SU-DHL-6 (cell line): ENCODE data around the gene GDI1.
"Not testable (repeated sequence)": the region's sequence is repeated elsewhere in the genome, so short reads cannot be mapped to it uniquely, and the experiment has no call there.

Experiments used
- H2AFZ ChIP-seq: fragments of 200-600 bp; sonication (generic); 2 replicates; pipeline ENCODE4 v1.6.1; 2014; ENCODE audit warnings: low read depth, mild to moderate bottlenecking, moderate library complexity, mixed read lengths, antibody characterized with exemption, low read length; ENCODE audit not compliant: severe bottlenecking
- H3F3A ChIP-seq: fragments of 200-600 bp; shearing (Covaris generic); 2 replicates; pipeline ENCODE4 v1.6.0; 2016; ENCODE audit warnings: antibody characterized with exemption, mild to moderate bottlenecking; ENCODE audit not compliant: insufficient read depth
- H3K27ac ChIP-seq: fragments of 200-600 bp; sonication (generic); 2 replicates; pipeline ENCODE4 v1.5.1; 2016; ENCODE audit warnings: low read depth, mild to moderate bottlenecking, low read length, moderate library complexity, mixed read lengths
- H3K27me3 ChIP-seq: fragments of 200-600 bp; sonication (generic), shearing (Covaris generic); 2 replicates; pipeline ENCODE4 v1.6.0; 2014; ENCODE audit warnings: mild to moderate bottlenecking, low read length
- H3K36me3 ChIP-seq: fragments of 200-600 bp; sonication (generic); 2 replicates; pipeline ENCODE4 v1.6.1; 2014; ENCODE audit warnings: mild to moderate bottlenecking, low read length, mixed read lengths
- H3K4me2 ChIP-seq: fragments of 300-600, 200-600 bp; shearing (Covaris generic), sonication (generic); 2 replicates; pipeline ENCODE4 v1.6.0; 2014; ENCODE audit warnings: low read length, low read depth, mild to moderate bottlenecking; ENCODE audit not compliant: poor library complexity, severe bottlenecking
- H3K4me3 ChIP-seq: fragments of 200-600 bp; sonication (generic); 2 replicates; pipeline ENCODE4 v1.5.1; 2014; ENCODE audit warnings: antibody characterized with exemption, low read length, mild to moderate bottlenecking, mixed read lengths; ENCODE audit not compliant: insufficient read depth, poor library complexity, severe bottlenecking
- H3K79me2 ChIP-seq: fragments of 200-600 bp; sonication (generic); 2 replicates; pipeline ENCODE4 v1.6.1; 2014; ENCODE audit warnings: mild to moderate bottlenecking, low read length, moderate library complexity; ENCODE audit not compliant: insufficient read depth
- H3K9ac ChIP-seq: fragments of 200-600 bp; sonication (generic); 2 replicates; pipeline ENCODE4 v1.7.0; 2014; ENCODE audit warnings: mild to moderate bottlenecking, low read length
- H3K9me2 ChIP-seq: fragments of 200-600 bp; sonication (generic); replicated peaks from 2 replicates; pipeline ENCODE4 v1.6.1; 2014; ENCODE audit warnings: low read length; ENCODE audit not compliant: insufficient read depth
- H3K9me3 ChIP-seq: fragments of 200-600 bp; sonication (generic); 2 replicates; pipeline ENCODE4 v1.6.1; 2014; ENCODE audit warnings: low read length, mixed read lengths; ENCODE audit not compliant: insufficient read depth
- H4K20me1 ChIP-seq: fragments of 200-600 bp; sonication (generic); 2 replicates; pipeline ENCODE4 v1.6.1; 2014; ENCODE audit warnings: low read depth, mild to moderate bottlenecking, antibody characterized with exemption, low read length, moderate library complexity, mixed read lengths
- CTCF ChIP-seq: fragments of 200-600 bp; sonication (generic); IDR thresholded peaks from one replicate; pipeline ENCODE4 v1.5.1; 2017; ENCODE audit warnings: antibody characterized with exemption, mild to moderate bottlenecking, low read length, moderate library complexity; ENCODE audit not compliant: insufficient read depth, poor library complexity, severe bottlenecking
- EZH2phosphoT487 ChIP-seq: fragments of 200-600 bp; sonication (generic), shearing (Covaris generic); conservative IDR thresholded peaks from 2 replicates; pipeline ENCODE4 v1.6.1; 2018; ENCODE audit warnings: mild to moderate bottlenecking, antibody characterized with exemption, low read length, moderate library complexity, mixed read lengths

Gene GDI1

GRCh38 chrX:154436983-154437752 is at the start of gene GDI1:
TSS of gene GDI1 (plus strand) at chrX:154437154. CDS start at chrX:154437255, 101 bp downstream.
- H3F3A ChIP-seq = peaks cover 5% of the 10 kb centered on the region; the same call in 1 of the 2 replicates
- H3K9me2 ChIP-seq = no peaks in the 10 kb centered on the region
- H3K9me3 ChIP-seq = no peaks in the 10 kb centered on the region
- H3K36me3 ChIP-seq = no peaks in the 10 kb centered on the region
- H3K4me2 ChIP-seq = peak within 1 kb of the TSS; percentile 67
- H3K9ac ChIP-seq = peak within 1 kb of the TSS; percentile 72
- TF ChIP-seq CTCF (no peak), EZH2phosphoT487 (no peak)
- no peaks in the 10 kb centered on the region for H3K27me3 ChIP-seq
- H3K79me2 ChIP-seq = peaks cover 15% of the 10 kb centered on the region
- H3K4me3 ChIP-seq = peak within 1 kb of the TSS; percentile 67
- peak within 1 kb of the TSS; percentile 50 for H3K27ac ChIP-seq
- H4K20me1 ChIP-seq = no peaks in the 10 kb centered on the region
- H2AFZ ChIP-seq = no peak within 1 kb of the TSS

- not testable (repeated sequence) for H3K4me3 ChIP-seq, H3K27ac ChIP-seq, H3K27me3 ChIP-seq, H2AFZ ChIP-seq, H3K9me2 ChIP-seq, H3K9me3 ChIP-seq, H3K36me3 ChIP-seq, H3K9ac ChIP-seq, H3K79me2 ChIP-seq, H4K20me1 ChIP-seq, H3F3A ChIP-seq, H3K4me2 ChIP-seq
Measured at GRCh38 chrX:154388094-154388493, 48.9 kb upstream of the GDI1 start.

GRCh38 chrX:154388649-154389048 is 48.3 kb upstream of the GDI1 start:
- H3K27me3 ChIP-seq, H3K4me2 ChIP-seq, H3F3A ChIP-seq, H3K36me3 ChIP-seq, H2AFZ ChIP-seq, H3K4me3 ChIP-seq, H3K79me2 ChIP-seq, H3K9me2 ChIP-seq, H3K9me3 ChIP-seq, H3K9ac ChIP-seq, H3K27ac ChIP-seq, H4K20me1 ChIP-seq: not testable (repeated sequence)

GRCh38 chrX:154389812-154390747 is 46.9 kb upstream of the GDI1 start:
- H3F3A ChIP-seq, H3K36me3 ChIP-seq, H2AFZ ChIP-seq, H3K9me2 ChIP-seq, H3K27me3 ChIP-seq, H3K4me3 ChIP-seq, H3K27ac ChIP-seq, H4K20me1 ChIP-seq, H3K4me2 ChIP-seq, H3K79me2 ChIP-seq, H3K9ac ChIP-seq, H3K9me3 ChIP-seq: not testable (repeated sequence)

GRCh38 chrX:154396363-154396762 is 40.6 kb upstream of the GDI1 start:
- not testable (repeated sequence) for H3K9me3 ChIP-seq, H3K9ac ChIP-seq, H3K9me2 ChIP-seq, H3K4me2 ChIP-seq, H3K27me3 ChIP-seq, H3K27ac ChIP-seq, H2AFZ ChIP-seq, H4K20me1 ChIP-seq, H3K4me3 ChIP-seq, H3K79me2 ChIP-seq
- Histone ChIP-seq H3K36me3 (peaks cover 12% of the 10 kb centered on the region), H3F3A (peaks cover 30% of the 10 kb centered on the region)
